ENCODE results near the gene EGFR.

- TF ChIP-seq CTCF (IDR thresholded peaks at IDR 0.05): no peak
- TF ChIP-seq POLR2A (IDR thresholded peaks at IDR 0.05): no peak
- TF ChIP-seq EP300 (IDR thresholded peaks at IDR 0.05): no peak
Observed at GRCh38 chr7:55158541-55159382, 139.9 kb downstream of the EGFR start.
